HepG2 (cell line): ENCODE data around the gene NOTUM. TPM values are rescaled to one million over a fixed set of nuclear protein-coding genes. Genes with fewer than 3 reads are reported as not detected.
A peak's percentile ranks its signal among the peaks of the same experiment; 100 is the strongest.

Source experiments
- AGO2 ChIP-seq: fragments of 200-400 bp; formaldehyde crosslinking; optimal IDR thresholded peaks from 2 replicates; pipeline ENCODE3; 2017; ENCODE audit warnings: mild to moderate bottlenecking, low read depth, low read length, moderate library complexity
- ARID2 ChIP-seq: sonication (generic); formaldehyde crosslinking; IDR thresholded peaks from 2 replicates; pipeline ENCODE4 v1.8.1; 2022; ENCODE audit warnings: mild to moderate bottlenecking, missing genetic modification reagents, borderline replicate concordance
- CCAR2 ChIP-seq: fragments of 200-400 bp; formaldehyde crosslinking; optimal IDR thresholded peaks from 2 replicates; pipeline ENCODE3; 2018; ENCODE audit warnings: low read depth, mild to moderate bottlenecking, low read length, moderate library complexity
- HNF4G ChIP-seq, 2 experiments: sonication (generic) in 1 of 2; formaldehyde crosslinking in 1 of 2; IDR thresholded peaks; 2 replicates each; pipeline versions ENCODE4 v1.4.0 to v1.6.1; 2011 to 2020; ENCODE audit warnings: borderline replicate concordance in 2 of 2, low read depth in 2 of 2, mild to moderate bottlenecking in 2 of 2, low read length in 1 of 2, missing genetic modification reagents in 1 of 2, moderate library complexity in 1 of 2
- HNRNPLL ChIP-seq: fragments of 200-400 bp; formaldehyde crosslinking; IDR thresholded peaks from 2 replicates; pipeline ENCODE4 v1.6.1; 2017; ENCODE audit warnings: mild to moderate bottlenecking, low read depth, low read length; ENCODE audit not compliant: poor library complexity, severe bottlenecking
- REPIN1 ChIP-seq: sonication (generic); formaldehyde crosslinking; IDR thresholded peaks from 2 replicates; pipeline ENCODE4 v1.8.0; 2022; ENCODE audit warnings: missing genetic modification reagents, low read depth, mild to moderate bottlenecking, borderline replicate concordance
- SP1 ChIP-seq, 2 experiments: fragments of 450-650 bp in 1 of 2; sonication (generic) in 1 of 2; formaldehyde crosslinking in 1 of 2; IDR thresholded peaks; 2 replicates each; pipeline versions ENCODE4 v1.4.0 to v1.6.1; 2016 to 2020; ENCODE audit warnings: missing genetic modification reagents in 1 of 2
- TAF1 ChIP-seq: sonication (generic); formaldehyde crosslinking; IDR thresholded peaks from 2 replicates; pipeline ENCODE4 v1.4.0; 2020; ENCODE audit warnings: missing genetic modification reagents
- TCF12 ChIP-seq, 2 experiments: fragments of 450-650 bp in 1 of 2; sonication (generic) in 1 of 2; formaldehyde crosslinking in 1 of 2; IDR thresholded peaks; 2 replicates each; pipeline versions ENCODE4 v1.6.1 to v1.8.0; 2017 to 2022; ENCODE audit warnings: antibody characterized with exemption in 1 of 2, mild to moderate bottlenecking in 1 of 2, missing genetic modification reagents in 1 of 2, moderate library complexity in 1 of 2
- TOPORS ChIP-seq: sonication (generic); formaldehyde crosslinking; IDR thresholded peaks from 2 replicates; pipeline ENCODE4 v1.8.0; 2023; ENCODE audit warnings: mild to moderate bottlenecking, missing genetic modification reagents
- ZBTB21 ChIP-seq: sonication (generic); formaldehyde crosslinking; IDR thresholded peaks from 2 replicates; pipeline ENCODE4 v1.4.0; 2020; ENCODE audit warnings: missing genetic modification reagents
- ZFX ChIP-seq: sonication (generic); formaldehyde crosslinking; IDR thresholded peaks from 2 replicates; pipeline ENCODE4 v1.4.0; 2020; ENCODE audit warnings: mild to moderate bottlenecking, low read depth, missing genetic modification reagents, moderate library complexity
- ZNF124 ChIP-seq: sonication (generic); formaldehyde crosslinking; IDR thresholded peaks from 2 replicates; pipeline ENCODE4 v1.4.0; 2020; ENCODE audit warnings: missing genetic modification reagents
- ZNF160 ChIP-seq: sonication (generic); formaldehyde crosslinking; IDR thresholded peaks from 2 replicates; pipeline ENCODE4 v1.8.0; 2022; ENCODE audit warnings: mild to moderate bottlenecking, inconsistent platforms, missing genetic modification reagents
- ZNF33A ChIP-seq: sonication (generic); formaldehyde crosslinking; IDR thresholded peaks from 2 replicates; pipeline ENCODE4 v1.5.1; 2020; ENCODE audit warnings: missing genetic modification reagents, mild to moderate bottlenecking, moderate library complexity, borderline replicate concordance
- ZNF501 ChIP-seq: sonication (generic); formaldehyde crosslinking; IDR thresholded peaks from 2 replicates; pipeline ENCODE4 v1.5.1; 2020; ENCODE audit warnings: mild to moderate bottlenecking, moderate library complexity, missing genetic modification reagents
- ZNF816 ChIP-seq: sonication (generic); formaldehyde crosslinking; IDR thresholded peaks from 2 replicates; pipeline ENCODE4 v1.8.0; 2022; ENCODE audit warnings: missing genetic modification reagents, mild to moderate bottlenecking, borderline replicate concordance
- ZSCAN12 ChIP-seq: sonication (generic); formaldehyde crosslinking; IDR thresholded peaks from 2 replicates; pipeline ENCODE4 v1.9.0; 2021; ENCODE audit warnings: mild to moderate bottlenecking, missing genetic modification reagents
- polyA plus RNA-seq, 8 experiments: library from polyadenylated mRNA; depleted of rRNA in 3 of 8; stranded (reverse) in 7 of 8; unstranded in 1 of 8; fragments of >200 nt; fragmentation: Illumina TruSeq in 4 of 8; extraction: Trizol in 4 of 8; gene quantifications; 2 replicates each; pipeline versions ENCODE4 v1.2.1 to v1.2.3, GENCODE V29; 2011 to 2016; ENCODE audit warnings: low read depth in 4 of 8, missing spikeins in 1 of 8, mixed read lengths in 1 of 8; ENCODE audit not compliant: insufficient read depth in 1 of 8
- total RNA-seq, 5 experiments: library from RNA; depleted of rRNA; stranded (reverse); fragments of >200 nt; fragmentation: Illumina TruSeq; extraction: Trizol; gene quantifications; 2 replicates each; pipeline ENCODE4 v1.2.3, GENCODE V29; 2016; ENCODE audit warnings: low read depth in 1 of 5
- TF ChIP-seq, protein P1 (sequence below): sonication (generic); formaldehyde crosslinking; IDR thresholded peaks from 2 replicates; pipeline ENCODE4 v1.5.0; 2020; ENCODE audit warnings: mild to moderate bottlenecking, low read depth, missing genetic modification reagents, borderline replicate concordance
- TF ChIP-seq, protein P2 (sequence below): sonication (generic); formaldehyde crosslinking; IDR thresholded peaks from 2 replicates; pipeline ENCODE4 v1.4.0; 2020; ENCODE audit warnings: missing genetic modification reagents
- TF ChIP-seq, protein P3 (sequence below): sonication (generic); formaldehyde crosslinking; IDR thresholded peaks from 2 replicates; pipeline ENCODE4 v1.4.0; 2020; ENCODE audit warnings: missing genetic modification reagents
- TF ChIP-seq, protein P4 (sequence below): IDR thresholded peaks from 2 replicates; pipeline ENCODE4 v1.6.1; 2012; ENCODE audit warnings: low read depth, low read length, improper control_type of control experiment
- TF ChIP-seq, protein P5 (sequence below): sonication (generic); formaldehyde crosslinking; IDR thresholded peaks from 2 replicates; pipeline ENCODE4 v1.4.0; 2020; ENCODE audit warnings: mild to moderate bottlenecking, missing genetic modification reagents

NOTUM gene
- total and polyA plus RNA-seq, 2 of the 13 experiments (the other 11 are each of a cell fraction or from before 2014, with no cell fraction given), result 150 to 160 TPM

DNA sequence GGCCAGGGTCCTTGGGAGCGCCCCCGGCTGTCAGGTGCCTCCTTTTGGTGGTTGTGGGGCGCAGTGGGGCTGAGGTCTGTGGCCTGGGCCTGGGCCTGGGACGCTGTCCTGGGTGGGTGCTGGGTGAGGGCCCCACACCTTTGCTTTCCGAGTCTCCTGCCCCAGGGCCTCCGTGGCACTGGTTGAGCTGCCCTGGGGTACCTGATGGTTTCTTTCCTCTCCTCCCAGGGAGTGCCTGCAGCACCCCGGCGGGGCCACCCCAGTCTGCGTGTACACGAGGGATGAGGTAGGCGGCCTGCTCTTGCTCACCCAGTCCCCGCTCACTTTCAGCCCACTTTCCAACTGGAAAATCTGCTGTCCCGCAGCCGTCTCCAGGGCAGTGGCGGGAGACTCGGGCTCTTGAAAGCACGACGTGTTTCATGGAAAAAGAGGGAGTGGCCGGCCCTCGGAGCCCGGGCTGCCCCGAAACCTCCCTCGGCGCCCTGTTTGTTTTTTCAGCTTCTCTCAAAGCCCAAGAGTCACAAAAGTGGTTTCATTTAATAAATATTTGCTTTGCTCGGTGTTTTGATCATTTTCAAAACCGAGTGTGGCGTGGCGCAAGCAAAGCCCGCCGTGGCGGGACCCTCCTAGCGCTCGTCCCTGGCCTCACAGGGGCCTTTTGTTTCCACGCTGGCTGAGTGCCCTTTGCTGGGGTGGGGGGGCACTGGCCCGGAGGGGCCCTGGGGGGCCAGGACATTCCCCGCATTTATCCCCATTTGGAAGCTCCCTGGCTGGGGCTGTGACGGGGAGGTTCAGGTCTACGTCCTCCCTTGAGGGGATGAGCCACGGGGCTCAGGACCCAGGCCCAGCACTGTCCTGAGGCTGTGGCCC, 33.8 kb upstream of the NOTUM start (continued):
- TF ChIP-seq AGO2 (peak; percentile 100), ZFX (CRISPR knock-in tag) (peak; percentile 72), HNRNPLL (no peak), TCF12 (IDR thresholded peaks at IDR 0.05) (no peak), TCF12 (CRISPR knock-in tag; IDR thresholded peaks at IDR 0.05) (no peak), ZNF33A (CRISPR knock-in tag) (peak; percentile 94; the same call in 1 of the 2 replicates), CCAR2 (peak; percentile 75), ZNF501 (CRISPR knock-in tag) (no peak), ZNF816 (peak; percentile 57), ZNF160 (CRISPR knock-in tag) (no peak; the same call in 1 of the 2 replicates), SP1 (IDR thresholded peaks at IDR 0.05) (no peak), SP1 (CRISPR knock-in tag; IDR thresholded peaks at IDR 0.05) (peak; percentile 37; the same call in 1 of the 2 replicates), ARID2 (CRISPR knock-in tag) (no peak; the same call in 1 of the 2 replicates), HNF4G (IDR thresholded peaks at IDR 0.05; ENCODE audit: borderline replicate concordance, low read depth, low read length) (peak; percentile 59; the same call in 1 of the 2 replicates), HNF4G (CRISPR knock-in tag; IDR thresholded peaks at IDR 0.05; ENCODE audit: borderline replicate concordance, low read depth) (no peak; the same call in 1 of the 2 replicates), TAF1 (CRISPR knock-in tag) (peak; percentile 67), ZSCAN12 (no peak), ZBTB21 (CRISPR knock-in tag) (no peak), REPIN1 (CRISPR knock-in tag) (no peak; the same call in none of the 2 replicates), TOPORS (CRISPR knock-in tag) (0 out of 2 replicates have a peak, but pooled peaks have one; percentile 13), ZNF124 (CRISPR knock-in tag) (no peak; the same call in 1 of the 2 replicates)
- TF ChIP-seq, protein P1, sequence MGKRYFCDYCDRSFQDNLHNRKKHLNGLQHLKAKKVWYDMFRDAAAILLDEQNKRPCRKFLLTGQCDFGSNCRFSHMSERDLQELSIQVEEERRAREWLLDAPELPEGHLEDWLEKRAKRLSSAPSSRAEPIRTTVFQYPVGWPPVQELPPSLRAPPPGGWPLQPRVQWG (CRISPR knock-in tag), result no peak
- TF ChIP-seq, protein P2, sequence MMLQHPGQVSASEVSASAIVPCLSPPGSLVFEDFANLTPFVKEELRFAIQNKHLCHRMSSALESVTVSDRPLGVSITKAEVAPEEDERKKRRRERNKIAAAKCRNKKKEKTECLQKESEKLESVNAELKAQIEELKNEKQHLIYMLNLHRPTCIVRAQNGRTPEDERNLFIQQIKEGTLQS (CRISPR knock-in tag), result no peak; the same call in 1 of the 2 replicates
- TF ChIP-seq, protein P3, sequence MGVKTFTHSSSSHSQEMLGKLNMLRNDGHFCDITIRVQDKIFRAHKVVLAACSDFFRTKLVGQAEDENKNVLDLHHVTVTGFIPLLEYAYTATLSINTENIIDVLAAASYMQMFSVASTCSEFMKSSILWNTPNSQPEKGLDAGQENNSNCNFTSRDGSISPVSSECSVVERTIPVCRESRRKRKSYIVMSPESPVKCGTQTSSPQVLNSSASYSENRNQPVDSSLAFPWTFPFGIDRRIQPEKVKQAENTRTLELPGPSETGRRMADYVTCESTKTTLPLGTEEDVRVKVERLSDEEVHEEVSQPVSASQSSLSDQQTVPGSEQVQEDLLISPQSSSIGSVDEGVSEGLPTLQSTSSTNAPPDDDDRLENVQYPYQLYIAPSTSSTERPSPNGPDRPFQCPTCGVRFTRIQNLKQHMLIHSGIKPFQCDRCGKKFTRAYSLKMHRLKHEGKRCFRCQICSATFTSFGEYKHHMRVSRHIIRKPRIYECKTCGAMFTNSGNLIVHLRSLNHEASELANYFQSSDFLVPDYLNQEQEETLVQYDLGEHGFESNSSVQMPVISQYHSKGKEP, result no peak
- TF ChIP-seq, protein P4, sequence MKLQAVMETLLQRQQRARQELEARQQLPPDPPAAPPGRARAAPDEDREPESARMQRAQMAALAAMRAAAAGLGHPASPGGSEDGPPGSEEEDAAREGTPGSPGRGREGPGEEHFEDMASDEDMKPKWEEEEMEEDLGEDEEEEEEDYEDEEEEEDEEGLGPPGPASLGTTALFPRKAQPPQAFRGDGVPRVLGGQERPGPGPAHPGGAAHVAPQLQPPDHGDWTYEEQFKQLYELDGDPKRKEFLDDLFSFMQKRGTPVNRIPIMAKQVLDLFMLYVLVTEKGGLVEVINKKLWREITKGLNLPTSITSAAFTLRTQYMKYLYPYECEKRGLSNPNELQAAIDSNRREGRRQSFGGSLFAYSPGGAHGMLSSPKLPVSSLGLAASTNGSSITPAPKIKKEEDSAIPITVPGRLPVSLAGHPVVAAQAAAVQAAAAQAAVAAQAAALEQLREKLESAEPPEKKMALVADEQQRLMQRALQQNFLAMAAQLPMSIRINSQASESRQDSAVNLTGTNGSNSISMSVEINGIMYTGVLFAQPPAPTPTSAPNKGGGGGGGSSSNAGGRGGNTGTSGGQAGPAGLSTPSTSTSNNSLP, result 0 out of 2 replicates have a peak, but pooled peaks have one; percentile 27
- TF ChIP-seq, protein P5, sequence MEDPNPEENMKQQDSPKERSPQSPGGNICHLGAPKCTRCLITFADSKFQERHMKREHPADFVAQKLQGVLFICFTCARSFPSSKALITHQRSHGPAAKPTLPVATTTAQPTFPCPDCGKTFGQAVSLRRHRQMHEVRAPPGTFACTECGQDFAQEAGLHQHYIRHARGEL (CRISPR knock-in tag), result no peak
